ENCODE data around the gene GABRR3. TPM values are rescaled to one million over a fixed set of nuclear protein-coding genes. Genes with fewer than 3 reads are reported as not detected.

Gene GABRR3
- total RNA-seq (2014; rRNA removed), result not detected in 2 replicates
- percentile 2 among the genes with signal in this experiment for Bru-seq, nascent RNA
- BruChase-seq, experiment 1, labeled RNA remaining after a 6-hour chase, result not detected
- BruChase-seq, experiment 2, labeled RNA remaining after a 2-hour chase, result not detected
- long read RNA-seq, result 0 reads

DNA sequence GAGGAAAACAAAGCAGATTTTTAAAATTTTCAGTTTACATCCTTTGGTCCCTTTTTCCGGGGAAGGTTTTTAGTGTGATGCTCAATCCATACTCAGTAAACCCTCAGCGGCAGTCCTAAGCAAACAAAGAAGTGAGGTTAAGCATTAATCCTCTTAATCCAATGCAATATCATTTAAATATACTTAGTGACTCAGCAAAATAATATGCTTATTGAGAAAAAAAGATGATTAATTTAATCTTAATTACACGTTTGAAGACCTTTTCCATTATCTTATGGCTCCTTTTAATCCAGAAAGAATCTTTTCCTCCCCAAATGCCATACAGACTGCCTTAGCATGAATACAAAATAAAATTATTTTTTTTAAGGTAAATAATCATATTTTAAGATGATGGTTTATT, at the start of gene GABRR3:
Gene GABRR3 (minus strand): TSS at position 108 of the 400 bp plus-strand sequence. CDS start 328 bp downstream, outside the sequence.
- no peak for ATAC-seq
- Histone ChIP-seq H3K36me3 (ENCODE audit: low read depth, low read length) (no peaks in the 10 kb centered on the region), H3K27me3 (ENCODE audit: low read length) (peaks cover 30% of the 10 kb centered on the region), H4K20me1 (ENCODE audit: low read length) (no peaks in the 10 kb centered on the region), H3K79me2 (ENCODE audit: low read length) (no peaks in the 10 kb centered on the region), H3F3A (ENCODE audit: low read length, unreplicated experiment) (no peaks in the 10 kb centered on the region), H3K4me2 (ENCODE audit: low read length) (no peak within 1 kb of the TSS), H3K4me3 (ENCODE audit: low read length) (no peak within 1 kb of the TSS), H3K9me2 (replicated peaks; ENCODE audit: low read length) (no peaks in the 10 kb centered on the region), H3K27ac (ENCODE audit: low read length) (no peak within 1 kb of the TSS), H3K4me1 (ENCODE audit: insufficient read depth, low read length) (no peaks in the 10 kb centered on the region), H2AFZ (ENCODE audit: low read length) (no peak within 1 kb of the TSS), H3K9ac (ENCODE audit: low read length) (no peak within 1 kb of the TSS), H3K9me3 (ENCODE audit: low read length) (no peaks in the 10 kb centered on the region)
- BruUV-seq (replicated peaks), result no TSS peak
- ChIA-PET POLR2A (ENCODE audit: unreplicated experiment) (no interaction called here), CTCF (no interaction called here)
- no peak for DNase-seq
- intact Hi-C loops (cut with micrococcal nuclease), result no loop called here
- TF ChIP-seq CTCF (conservative IDR thresholded peaks at IDR 0.05; ENCODE audit: low read depth, low read length) (no peak), EZH2 (IDR thresholded peaks at IDR 0.05; ENCODE audit: low read length, unreplicated experiment) (no peak), EZH2phosphoT487 (IDR thresholded peaks at IDR 0.05; ENCODE audit: borderline replicate concordance, low read length) (no peak)

GRCh38 chr3:98073486-98073885, 38.4 kb upstream of the GABRR3 start:
- no peak overlapping the region for H3K4me3 ChIP-seq (ENCODE audit: low read length)
- H3K27ac ChIP-seq (ENCODE audit: low read length), result no peak overlapping the region
- no peaks in the 10 kb centered on the region for H3F3A ChIP-seq (ENCODE audit: low read length, unreplicated experiment)
- ChIA-PET POLR2A (ENCODE audit: unreplicated experiment) (no interaction called here), CTCF (no interaction called here)
- peaks cover 6% of the 10 kb centered on the region; the same call in 1 of the 2 replicates for H3K27me3 ChIP-seq (ENCODE audit: low read length)
- intact Hi-C loops (cut with micrococcal nuclease), result no loop called here
- no peak for DNase-seq
- H4K20me1 ChIP-seq (ENCODE audit: low read length), result no peaks in the 10 kb centered on the region
- H3K4me2 ChIP-seq (ENCODE audit: low read length), result no peak overlapping the region
- H3K9ac ChIP-seq (ENCODE audit: low read length), result no peak overlapping the region
- ATAC-seq, result no peak
- BruUV-seq (replicated peaks), result no TSS peak
- no peak overlapping the region for H2AFZ ChIP-seq (ENCODE audit: low read length)
- no peaks in the 10 kb centered on the region for H3K4me1 ChIP-seq (ENCODE audit: insufficient read depth, low read length)
- no peak for TF ChIP-seq CTCF (conservative IDR thresholded peaks at IDR 0.05; ENCODE audit: low read depth, low read length)
- no peak for TF ChIP-seq EZH2phosphoT487 (IDR thresholded peaks at IDR 0.05; ENCODE audit: borderline replicate concordance, low read length)
- no peak for TF ChIP-seq EZH2 (IDR thresholded peaks at IDR 0.05; ENCODE audit: low read length, unreplicated experiment)
- H3K9me2 ChIP-seq (replicated peaks; ENCODE audit: low read length), result no peaks in the 10 kb centered on the region
- no peaks in the 10 kb centered on the region for H3K79me2 ChIP-seq (ENCODE audit: low read length)
- H3K9me3 ChIP-seq (ENCODE audit: low read length), result no peaks in the 10 kb centered on the region
- H3K36me3 ChIP-seq (ENCODE audit: low read depth, low read length), result no peaks in the 10 kb centered on the region

- DNase-seq (no peak), ATAC-seq (no peak)
- intact Hi-C loops (cut with micrococcal nuclease), result no loop called here
- Histone ChIP-seq H3K79me2 (ENCODE audit: low read length) (no peaks in the 10 kb centered on the region), H3K9me3 (ENCODE audit: low read length) (no peaks in the 10 kb centered on the region), H3K36me3 (ENCODE audit: low read depth, low read length) (no peaks in the 10 kb centered on the region), H3K9ac (ENCODE audit: low read length) (no peak overlapping the region), H2AFZ (ENCODE audit: low read length) (no peak overlapping the region), H3K9me2 (replicated peaks; ENCODE audit: low read length) (no peaks in the 10 kb centered on the region), H3K27ac (ENCODE audit: low read length) (no peak overlapping the region), H3K4me2 (ENCODE audit: low read length) (no peak overlapping the region), H4K20me1 (ENCODE audit: low read length) (no peaks in the 10 kb centered on the region), H3F3A (ENCODE audit: low read length, unreplicated experiment) (no peaks in the 10 kb centered on the region), H3K4me3 (ENCODE audit: low read length) (no peak overlapping the region), H3K4me1 (ENCODE audit: insufficient read depth, low read length) (no peaks in the 10 kb centered on the region), H3K27me3 (ENCODE audit: low read length) (peaks cover 6% of the 10 kb centered on the region; the same call in 1 of the 2 replicates)
- ChIA-PET CTCF (no interaction called here), POLR2A (ENCODE audit: unreplicated experiment) (no interaction called here)
- no peak for TF ChIP-seq CTCF (conservative IDR thresholded peaks at IDR 0.05; ENCODE audit: low read depth, low read length)
- TF ChIP-seq EZH2 (IDR thresholded peaks at IDR 0.05; ENCODE audit: low read length, unreplicated experiment), result no peak
- TF ChIP-seq EZH2phosphoT487 (IDR thresholded peaks at IDR 0.05; ENCODE audit: borderline replicate concordance, low read length), result no peak
- BruUV-seq (replicated peaks), result no TSS peak
These were observed 35.7 kb upstream of the GABRR3 start for GRCh38 chr3:98070840-98071239.

Measured in PC-3 (cell line).